Stimulated activated CD8-positive, alpha-beta memory T cell treated with anti-CD3 and anti-CD28 coated beads, Interleukin-12 subunit alpha, Interleukin-12 subunit beta, amount 100 ng/mL, for 4 hours (primary cell): ENCODE results near the gene CRACDL.
"Not testable (repeated sequence)": the region's sequence is repeated elsewhere in the genome, so short reads cannot be mapped to it uniquely, and the experiment has no call there.

Source experiments
- DNase-seq: peaks from one replicate; pipeline ENCODE4 v3.0.0-alpha.2; 2020; ENCODE audit warnings: low read depth

The CRACDL gene

DNA sequence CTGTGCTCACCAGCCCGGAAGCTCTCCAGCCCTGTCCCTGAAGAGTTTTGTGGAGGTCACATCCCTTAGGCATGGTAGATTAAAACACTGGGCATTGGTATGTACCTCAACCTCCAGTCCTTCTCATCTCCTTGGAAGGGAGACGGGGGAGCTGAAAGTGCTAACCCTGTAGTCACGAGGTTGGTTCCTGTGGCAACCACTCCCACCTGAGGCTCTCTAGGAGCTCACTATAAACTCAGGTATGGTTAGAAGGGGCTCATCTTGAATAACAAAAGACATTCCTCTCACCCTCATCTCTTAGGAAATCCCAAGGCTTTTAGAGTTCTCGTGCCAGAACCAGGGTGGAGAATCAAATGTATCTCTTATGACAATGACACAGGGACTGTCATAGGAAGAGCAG, 162.1 kb downstream of the CRACDL start:
- DNase-seq = no peak

DNA sequence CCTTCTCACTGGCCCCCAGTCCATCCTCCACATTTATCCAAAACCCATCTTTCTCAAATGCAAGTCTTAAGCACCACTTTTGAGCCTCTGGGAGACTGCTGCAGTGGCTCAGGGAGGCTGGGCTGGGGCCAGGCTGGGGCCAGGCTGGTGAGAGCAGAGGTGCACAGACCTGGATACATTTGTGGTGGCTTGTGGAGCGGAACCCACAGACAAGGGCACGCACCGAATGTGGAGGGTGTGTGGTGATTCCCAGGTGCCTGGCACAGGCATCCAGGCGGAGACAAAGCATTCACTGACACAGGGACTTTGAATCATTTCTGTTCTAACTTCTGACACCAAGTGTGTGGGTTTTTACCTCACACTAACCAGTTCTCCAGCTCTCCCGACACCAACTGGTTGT, 162.9 kb downstream of the CRACDL start:
- no peak for DNase-seq

DNA sequence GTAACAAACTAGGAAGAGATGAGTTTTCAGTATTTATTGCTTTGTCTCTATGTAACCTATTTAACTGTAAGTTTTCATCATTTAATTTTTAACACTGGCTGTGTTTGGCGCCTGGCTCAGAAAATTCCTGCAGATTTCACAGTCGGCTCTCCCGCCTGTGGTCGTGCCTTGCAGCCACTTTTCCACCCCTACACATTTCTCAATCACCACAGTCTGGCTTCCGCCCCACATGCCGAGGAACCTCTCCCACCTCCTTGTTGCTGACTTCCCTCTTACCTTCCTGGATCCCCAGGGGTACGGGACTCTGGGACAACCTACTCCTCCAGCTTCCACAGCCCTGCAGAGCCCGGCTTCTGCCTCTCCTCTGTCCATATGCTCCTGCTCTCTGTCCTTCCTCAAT, 163.5 kb downstream of the CRACDL start:
- no peak for DNase-seq

DNA sequence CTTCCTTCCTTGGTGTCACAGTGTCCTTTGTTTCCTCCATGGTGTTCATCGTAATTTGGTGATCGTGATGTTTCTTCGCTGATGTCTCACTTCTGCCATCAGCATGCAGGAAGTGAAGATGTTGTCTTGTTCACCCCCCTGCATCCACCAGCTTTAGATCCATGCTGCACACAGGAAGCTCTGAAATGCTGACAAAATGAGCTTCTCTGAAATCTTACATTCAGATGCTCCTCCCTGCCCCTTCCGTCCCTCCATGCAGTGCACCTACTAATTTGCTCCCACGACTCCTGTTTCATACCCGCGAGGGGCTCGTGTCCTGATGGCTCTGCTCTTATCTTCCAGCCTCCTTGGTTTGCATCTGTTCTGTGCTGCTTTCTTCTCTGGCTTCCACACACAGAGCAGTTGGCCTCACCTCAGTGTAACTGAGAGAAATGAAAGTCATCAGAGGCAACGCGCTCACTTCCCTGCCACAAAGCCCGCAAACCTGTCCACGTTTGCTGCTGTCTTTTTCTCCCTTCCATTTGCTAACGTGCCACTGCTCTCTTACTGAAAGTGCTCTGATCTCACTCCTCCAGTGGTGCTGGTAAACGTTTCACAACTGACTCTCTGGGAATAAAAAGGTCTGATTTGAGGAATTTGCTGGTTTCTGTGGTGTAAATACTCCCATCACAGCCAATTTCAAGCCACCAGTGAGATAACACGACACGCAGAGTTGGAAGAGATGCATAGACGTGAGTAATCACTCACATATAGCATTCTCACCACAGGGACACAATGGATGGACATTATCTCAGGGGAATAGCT, 164.1 kb downstream of the CRACDL start:
- peak; percentile 13 for DNase-seq

DNA sequence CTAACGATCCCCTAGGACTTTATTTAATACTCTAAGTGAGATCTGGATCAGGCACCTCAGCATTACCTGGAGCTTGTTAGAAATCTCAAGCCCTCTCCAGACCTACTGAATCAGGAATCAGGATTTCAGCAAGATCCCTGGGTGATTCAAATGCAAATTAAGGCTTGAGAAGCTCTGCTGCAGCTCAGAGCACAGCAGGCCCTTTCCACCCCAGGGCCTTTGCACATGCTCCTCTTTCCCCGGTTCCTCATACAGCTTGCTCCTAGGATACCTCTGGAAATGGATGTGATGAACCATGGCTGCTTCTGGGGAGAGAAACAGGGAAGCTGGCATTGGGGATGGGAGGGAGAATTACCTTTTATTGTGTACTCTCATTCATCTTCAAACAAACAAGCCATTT, 164.8 kb downstream of the CRACDL start:
- no peak for DNase-seq

DNA sequence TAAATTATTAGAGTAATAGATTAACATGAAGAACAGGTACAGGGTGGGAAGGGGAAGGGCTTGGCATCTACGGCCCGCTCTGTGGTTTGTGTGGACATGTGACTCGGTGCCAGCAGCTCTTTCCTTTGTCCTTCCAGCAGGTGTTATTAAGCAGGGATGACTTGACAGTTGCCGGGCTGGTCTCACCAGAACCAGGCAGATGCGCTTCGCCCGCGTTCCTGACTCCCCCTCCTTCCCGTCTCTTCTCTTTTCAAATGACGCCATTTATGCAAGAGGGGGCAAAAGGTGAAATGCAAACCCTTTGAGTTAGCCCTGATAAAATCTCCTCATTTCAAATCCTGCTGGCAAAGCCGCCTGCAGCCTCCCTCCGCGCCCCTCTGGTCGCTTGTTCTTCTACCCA, 166.2 kb downstream of the CRACDL start:
- DNase-seq = no peak

DNA sequence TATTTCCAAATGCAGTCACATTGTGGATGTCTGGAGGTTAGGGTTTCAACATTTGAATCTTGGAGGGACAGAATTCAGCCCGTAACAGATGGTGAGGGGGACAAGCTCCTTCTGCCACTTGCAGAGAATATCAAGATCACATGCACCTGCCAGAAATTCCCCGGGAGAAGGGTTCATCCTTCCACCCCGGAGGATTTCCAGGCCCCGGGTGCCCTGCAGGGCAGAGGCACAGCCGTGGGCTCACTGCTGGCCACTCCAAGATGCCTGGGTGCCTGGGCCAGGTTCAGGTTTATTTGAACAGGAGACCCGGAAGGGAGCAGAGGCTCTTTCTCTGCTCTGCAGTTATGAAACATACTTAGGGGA, 166.9 kb downstream of the CRACDL start:
- no peak for DNase-seq

DNA sequence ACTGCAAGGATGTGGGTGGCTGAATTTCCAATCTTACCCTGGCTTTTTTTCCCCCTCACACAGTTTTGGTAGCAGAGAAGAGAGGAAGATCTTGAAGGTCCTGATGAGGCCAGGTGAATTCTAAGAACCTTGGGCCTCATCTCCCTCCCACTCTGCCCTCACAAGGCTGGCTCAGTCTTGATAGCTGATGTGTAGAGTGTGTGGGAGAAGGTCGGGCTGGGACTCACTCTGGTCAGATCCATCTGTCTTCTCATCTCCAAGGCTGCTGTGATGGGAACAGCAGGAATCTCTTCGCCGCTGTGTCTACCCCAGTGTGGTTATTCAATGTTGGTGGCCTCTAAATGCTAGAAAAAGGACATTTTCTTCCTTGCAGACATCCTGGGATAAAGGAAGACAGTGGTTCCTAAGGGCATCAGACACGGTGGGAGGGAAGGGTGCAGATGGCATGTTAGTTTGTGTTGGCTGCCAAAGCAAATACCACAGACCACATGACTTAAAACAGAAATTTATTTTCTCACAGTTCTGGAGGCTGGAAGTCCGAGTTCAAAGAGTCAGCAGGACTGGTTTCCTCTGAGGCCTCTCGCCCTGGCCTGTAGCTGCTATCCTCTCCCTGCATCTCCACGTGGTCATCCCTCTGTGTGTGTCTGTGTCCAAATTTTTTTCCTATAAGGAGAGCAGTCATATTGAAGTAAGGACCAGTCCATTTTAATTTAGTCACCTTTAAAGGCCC, 167.5 kb downstream of the CRACDL start:
- peak; percentile 13 for DNase-seq

DNA sequence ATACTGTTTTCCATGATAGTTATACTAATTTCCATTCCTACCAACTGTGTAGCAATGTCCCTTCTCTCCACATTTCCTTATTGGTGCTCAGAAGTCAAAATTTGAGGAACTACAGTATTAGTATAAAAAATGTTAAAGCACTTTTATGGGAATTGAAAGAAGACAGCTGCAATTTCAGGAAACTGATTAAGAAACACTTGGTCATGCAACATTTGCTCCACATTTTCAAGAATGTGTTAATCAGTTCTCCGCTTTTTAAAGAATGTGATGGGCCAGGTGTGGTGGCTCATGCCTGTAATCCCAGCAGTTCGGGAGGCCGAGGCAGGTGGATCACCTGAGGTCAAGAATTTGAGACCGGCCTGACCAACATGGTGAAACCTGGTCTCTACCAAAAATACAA, 171.5 kb downstream of the CRACDL start:
- DNase-seq = no peak

DNA sequence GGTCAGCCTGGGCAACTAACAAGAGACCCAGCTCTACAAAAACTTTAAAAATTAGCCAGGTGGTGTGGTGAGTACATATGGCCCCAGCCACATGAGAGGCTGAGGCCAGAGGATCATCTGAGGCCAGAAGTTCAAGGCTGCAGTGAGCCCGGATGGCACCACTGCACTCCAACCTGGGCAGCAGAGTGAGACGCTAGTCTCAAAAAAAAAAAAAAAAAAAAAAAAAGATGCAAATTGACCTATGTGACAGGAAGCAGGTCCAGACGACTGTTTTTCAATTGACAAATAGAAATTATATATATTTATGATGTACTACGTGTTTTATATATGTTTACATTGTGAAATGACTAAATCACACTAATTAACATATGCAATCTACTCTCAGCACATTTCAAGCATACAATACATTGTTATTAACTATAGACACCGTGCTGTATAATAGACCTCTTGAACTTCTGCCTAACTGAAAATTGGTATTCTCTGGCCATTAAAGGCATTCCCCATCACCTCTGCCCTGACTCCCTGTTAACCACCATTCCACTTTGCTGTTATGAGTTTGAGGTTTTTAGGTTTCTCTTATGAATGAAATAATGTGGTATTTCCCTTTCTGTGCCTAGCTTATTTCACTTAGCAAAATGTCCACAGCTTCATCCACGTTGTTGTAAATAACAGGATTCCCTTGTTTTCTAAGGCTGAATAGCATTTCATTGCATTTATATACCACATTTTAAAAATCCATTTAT, 172.6 kb downstream of the CRACDL start:
- no peak for DNase-seq

DNA sequence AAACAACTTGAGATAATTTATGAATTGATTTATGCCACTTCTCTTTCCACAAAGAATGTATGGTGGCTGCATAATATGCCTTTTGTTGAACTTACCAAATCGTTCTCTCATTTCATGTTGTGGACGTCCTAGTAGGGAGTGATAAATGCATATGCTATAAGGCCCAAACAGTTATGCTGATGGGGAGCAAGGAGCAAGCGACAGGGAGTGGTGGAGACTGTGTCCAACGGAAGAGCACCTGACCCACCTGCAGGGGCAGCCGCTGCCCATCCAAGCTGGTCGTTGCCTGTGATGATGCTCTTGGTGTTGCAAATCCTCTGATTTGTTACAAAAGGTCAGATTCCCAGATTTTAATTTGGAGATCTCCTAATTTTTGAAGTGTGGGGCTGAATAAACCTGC, 174.1 kb downstream of the CRACDL start:
- DNase-seq = no peak

DNA sequence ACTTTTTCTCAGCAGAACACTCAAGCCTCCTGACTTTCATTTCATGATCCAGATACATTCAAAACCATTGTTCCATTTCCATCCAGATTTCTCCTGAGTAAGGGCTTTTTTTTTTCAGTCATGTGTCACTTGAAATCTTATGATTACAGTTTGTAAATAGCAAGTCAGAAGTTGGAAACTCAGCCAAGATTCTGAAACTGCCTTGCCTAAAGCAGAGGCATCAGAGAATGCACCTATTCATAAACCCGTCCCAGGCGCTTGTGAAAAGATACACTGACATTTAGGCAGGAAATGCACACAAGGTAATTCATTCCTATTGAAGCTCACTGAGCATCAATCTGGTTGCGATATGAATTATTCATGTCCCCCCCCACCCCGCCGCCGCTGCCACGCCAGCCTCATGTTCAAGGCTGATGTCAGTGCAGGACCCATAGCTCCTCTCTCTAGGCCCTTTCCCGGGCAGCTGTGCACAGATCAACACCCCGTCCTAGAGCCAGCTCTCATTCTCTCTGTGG, 174.7 kb downstream of the CRACDL start:
- peak; percentile 46 for DNase-seq

DNA sequence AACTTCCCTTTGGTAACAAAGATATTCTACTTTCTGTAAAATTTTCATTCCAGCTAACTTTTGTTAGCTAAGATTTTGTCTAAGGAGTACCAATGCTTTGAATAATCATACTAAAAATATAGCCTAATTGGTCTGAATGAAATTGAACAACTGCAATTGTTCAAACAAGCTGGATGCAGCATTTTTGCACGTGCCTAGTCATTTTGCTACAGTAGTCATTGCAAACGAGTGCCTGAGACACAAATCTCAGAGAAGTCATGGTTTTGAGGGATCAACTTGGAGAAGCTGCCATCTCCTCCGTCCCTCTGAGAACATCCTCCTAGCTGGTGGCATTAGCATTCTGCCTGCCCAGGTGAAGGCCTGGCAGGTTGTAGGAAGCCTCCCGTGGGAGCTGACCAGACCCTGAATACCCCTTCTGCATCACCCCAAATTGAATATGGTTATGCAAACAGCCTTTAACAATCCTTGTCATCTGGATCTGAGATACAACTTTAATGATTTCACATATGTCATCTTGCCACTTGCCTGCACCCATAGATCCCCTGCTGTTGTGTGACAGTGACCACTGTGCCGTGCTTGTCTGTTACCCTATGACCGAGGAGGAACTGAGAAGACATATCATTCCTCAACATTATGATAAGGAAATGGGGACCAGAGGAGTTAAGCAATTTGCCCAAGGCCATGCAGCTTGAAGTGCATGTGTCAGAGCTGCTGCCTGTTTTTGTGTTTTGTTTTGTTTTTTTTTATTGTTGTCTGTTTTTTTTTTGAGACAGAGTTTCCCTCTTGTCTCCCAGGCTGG, 176.0 kb downstream of the CRACDL start:
- no peak for DNase-seq

DNA sequence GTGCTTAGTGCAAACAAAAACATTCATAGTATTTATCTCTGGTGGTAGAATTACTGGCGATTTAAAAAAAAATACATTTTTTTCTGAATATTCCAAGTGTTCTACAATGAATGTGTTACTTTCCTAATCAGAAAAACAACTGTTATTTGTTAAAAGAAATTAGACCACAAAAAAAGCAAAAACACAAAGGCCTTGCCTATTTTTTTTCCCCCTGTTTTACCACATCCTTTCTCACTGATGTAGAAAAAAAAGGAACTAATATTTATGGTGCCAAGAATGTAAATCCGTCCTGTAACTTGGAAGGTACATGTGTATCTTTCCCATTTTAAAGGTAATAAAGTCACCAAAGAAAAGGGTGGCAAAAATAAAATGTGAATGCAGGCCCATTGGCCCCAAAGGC, 176.7 kb downstream of the CRACDL start:
- DNase-seq = no peak

DNA sequence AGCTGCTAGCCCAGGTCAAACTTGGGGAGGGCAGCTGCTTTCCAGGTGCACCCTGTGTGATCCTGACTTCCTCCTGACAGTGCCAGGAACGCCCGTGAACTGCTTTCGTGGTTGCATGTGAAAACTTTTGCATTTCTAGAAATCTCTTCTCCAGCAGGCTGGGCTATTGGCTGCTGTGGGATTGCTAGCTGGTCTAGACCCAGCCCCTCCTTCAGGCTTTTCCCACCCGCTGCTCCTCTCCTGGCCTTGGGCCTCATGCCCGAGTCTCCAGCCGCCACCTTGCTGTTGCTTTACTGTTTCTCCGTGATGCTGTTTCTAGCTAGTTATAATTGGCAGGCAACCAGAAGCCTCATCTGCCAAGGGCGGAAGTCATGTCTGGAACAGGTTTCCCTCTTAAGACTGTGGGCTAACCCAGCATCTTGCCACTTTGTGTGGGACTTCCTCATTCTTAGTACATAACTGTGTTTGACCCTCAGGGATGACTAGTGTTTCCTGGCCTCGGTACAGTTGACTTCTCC, 178.1 kb downstream of the CRACDL start:
- DNase-seq = peak; percentile 17

DNA sequence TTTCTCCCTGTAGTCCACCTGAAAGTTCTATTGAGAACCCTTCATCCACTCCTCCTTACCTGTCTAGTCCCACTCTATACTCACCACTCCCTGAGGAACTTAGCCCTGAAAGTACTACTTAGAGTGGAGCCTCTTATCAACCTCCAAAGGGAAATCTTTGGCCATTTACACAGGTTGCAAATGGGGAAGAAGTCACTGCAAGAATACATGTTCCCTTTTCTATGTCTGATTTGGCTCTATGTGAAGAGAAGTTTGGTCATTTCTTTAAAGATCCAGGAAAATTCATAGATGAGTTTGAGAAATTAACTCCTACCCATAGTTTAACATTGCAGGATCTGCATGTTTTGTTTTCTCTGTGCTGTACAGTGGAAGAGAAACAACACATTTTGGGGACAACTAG, 182.2 kb downstream of the CRACDL start:
- no peak for DNase-seq

DNA sequence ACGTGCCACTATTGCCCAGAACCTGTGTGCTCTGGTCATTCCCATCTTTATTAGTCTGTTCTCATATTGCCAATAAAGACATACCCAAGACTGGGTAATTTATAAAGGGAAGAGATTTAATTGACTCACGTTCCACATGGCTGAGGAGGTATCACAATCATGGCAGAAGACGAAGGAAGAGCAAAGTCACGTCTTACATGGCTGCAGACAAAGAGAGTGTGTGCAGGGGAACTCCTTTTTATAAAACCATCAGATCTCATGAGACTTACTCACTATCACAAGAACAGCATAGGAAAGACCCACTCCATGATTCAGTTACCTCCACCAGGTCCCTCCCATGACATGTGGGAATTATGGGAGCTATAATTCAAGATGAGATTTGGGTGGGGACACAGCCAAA, 183.3 kb downstream of the CRACDL start:
- not testable (repeated sequence) for DNase-seq

DNA sequence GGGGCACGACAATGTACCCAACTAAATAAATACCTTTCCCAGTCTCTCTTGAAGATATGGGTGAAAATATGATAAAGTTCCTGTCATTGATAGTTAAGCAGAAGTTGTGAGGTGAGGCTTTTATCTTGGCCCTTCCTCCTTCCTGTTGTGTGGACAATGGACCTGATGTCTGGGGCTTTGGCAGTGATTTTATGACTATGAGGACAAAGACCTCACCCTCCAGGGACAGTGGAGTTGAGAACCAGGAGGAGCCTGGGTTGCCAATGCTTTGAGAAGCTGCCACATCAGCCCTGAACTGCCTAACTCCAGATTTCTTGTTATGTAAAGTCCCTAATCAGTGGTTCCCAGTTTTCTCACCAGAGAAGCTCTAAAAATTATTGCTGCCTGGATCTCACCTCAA, 184.3 kb downstream of the CRACDL start:
- DNase-seq = no peak

DNA sequence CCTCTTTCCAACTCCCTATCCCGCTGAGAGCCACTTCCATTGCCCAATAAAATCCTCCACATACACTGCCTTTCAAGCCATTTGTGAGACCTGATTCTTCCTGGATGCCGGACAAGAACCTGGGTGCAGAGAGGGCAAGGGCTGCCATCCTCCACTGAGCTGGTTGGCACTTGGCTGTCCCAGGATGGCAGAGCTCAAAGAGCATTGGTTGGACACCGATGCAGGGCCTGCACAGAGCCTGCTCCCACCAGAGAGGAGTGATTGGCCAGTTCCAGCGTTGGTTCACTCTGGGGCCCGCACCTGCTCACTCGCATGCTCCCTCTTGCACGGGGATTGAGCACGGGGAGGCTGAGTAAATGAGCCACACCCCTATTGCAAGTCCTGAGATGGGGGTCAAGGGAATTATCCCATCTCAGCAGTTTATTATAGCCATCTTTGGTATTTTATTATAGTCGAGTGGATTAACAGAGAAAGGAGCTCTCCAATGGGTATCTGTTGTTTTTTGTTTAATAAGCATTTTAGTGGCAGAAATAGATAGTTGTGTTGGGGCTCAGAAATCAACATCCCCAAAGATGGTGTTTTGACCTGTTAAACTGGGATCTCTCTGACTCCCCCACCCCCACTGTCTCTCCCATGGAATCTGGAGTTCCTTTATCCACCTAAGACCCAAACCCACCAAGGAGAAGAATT, 185.3 kb downstream of the CRACDL start:
- DNase-seq = no peak

DNA sequence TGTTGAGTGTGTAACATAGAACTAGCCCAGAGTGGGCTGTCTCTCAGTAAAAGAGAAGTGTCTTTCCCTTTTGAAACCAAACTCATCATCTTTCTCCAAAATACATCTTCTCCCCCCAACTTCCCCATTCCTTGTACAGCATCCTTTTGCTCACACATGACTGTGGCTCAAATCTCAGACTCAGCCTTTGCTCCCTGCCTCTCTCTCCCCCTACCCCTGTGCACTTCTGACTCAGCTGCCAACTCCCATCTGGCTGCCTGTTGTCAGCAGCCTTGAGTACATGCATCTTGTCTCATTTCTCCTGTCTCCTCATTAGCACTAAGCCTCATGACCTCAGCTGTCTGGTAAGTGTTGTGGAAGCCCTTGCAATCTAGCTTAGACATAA, 187.0 kb downstream of the CRACDL start:
- no peak for DNase-seq
